GM18909 (cell line): ENCODE results near the gene NBPF3.
"Not testable (repeated sequence)": the region's sequence is repeated elsewhere in the genome, so short reads cannot be mapped to it uniquely, and the experiment has no call there.

Experiments used
- ATAC-seq: cut with Tn5 transposase; IDR thresholded peaks from one replicate; pipeline ENCODE4 v1.9.1; 2021; ENCODE audit warnings: mild to moderate bottlenecking; ENCODE audit not compliant: unreplicated experiment, poor library complexity

The NBPF3 gene

DNA sequence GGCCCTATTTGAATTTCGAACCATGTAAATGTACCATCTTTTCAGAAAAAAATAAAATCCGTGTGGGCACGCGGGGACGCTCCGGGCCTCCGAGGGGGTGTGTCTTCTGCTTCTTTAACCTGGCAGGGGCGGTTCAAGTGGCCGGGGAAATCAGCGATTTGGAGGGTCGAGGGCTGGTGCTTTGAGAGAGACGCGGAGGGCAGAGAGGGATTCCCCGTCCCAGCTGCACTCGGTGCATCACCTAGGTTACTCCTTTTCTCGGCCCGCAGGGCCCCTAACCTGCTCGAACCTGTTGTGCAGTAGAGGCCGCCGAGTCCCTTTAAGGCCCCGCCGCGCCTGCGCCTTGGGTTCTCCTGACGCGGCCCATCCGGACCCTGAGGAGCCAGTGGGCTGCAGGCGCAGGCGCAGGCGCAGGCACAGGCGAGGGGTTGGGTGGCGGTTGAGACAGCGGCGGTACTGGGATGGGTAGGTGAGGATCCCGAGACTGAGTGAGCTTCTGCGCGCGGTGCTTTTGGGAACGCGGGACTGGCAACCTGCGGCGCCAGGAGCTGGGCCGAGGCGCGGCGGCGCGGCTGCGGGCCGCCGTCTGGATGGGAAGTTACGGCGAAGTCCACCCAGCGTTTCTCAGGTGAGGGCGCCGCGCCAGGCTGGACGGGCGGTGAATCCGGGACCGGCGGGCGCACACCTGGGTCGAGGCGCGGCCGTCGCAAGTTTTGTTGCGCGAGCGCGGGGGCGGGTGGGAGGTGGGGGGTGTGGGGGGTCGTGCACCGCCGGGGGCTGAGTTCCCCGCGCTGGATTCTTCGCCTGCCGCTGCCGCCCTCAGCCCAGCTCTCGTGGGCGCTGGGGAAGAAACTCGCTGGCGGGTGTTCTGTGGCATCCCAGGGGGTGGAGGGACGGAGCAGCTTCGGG is at the start of gene NBPF3:
Gene NBPF3, plus strand, starts transcription at position 417 of the 909 bp plus-strand sequence. CDS start 4,950 bp downstream, outside the sequence.
- ATAC-seq = peak; percentile 84

GRCh38 chr1:21391497-21391896 is 48.4 kb upstream of the NBPF3 start:
- ATAC-seq = no peak

GRCh38 chr1:21392587-21393263 is 47.2 kb upstream of the NBPF3 start:
- ATAC-seq = no peak

- ATAC-seq = no peak
These were observed 43.4 kb upstream of the NBPF3 start for GRCh38 chr1:21396516-21396915.

DNA sequence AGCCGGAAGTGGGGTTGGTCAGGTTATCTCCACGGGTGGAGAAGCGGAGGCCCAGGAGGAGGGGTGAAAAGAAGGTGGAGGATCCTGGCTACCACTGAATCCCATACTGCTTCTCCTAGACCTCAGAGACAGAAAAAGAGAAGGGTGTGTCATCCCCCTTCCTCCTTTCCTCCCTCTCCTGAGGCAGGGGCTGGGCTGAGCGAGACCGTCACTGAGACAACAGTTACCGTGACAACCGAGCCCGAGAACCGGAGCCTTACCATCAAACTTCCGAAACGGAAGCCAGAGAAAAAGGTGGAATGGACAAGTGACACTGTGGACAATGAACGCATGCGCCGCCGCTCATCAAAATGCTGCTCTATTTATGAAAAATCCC is 42.1 kb upstream of the NBPF3 start:
- no peak for ATAC-seq

DNA sequence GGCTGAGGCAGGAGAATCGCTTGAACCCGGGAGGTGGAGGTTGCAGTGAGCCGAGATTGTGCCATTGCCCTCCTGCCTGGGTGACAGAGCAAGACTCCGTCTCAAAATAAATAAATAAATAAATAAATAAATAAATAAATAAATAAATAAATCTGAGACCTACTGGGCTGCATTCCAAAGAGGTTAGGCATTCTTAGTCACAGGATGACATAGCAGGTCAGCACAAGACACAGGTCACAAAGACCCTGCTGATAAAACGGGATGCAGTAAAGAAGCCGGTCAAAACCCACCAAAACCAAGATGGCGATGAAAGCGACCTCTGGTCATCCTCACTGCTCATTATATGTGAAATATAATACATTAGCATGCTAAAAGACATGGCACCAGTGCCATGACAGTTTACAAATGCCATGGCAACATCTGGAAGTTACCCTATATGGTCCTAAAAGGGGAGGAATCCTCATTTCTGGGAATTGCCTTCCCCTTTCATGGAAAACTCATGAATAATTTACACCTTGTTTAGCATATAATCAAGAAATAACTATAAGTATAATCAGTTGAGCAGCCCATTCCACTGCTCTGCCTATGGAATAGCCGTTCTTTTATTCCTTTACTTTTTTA is 38.1 kb upstream of the NBPF3 start:
- ATAC-seq = not testable (repeated sequence)

DNA sequence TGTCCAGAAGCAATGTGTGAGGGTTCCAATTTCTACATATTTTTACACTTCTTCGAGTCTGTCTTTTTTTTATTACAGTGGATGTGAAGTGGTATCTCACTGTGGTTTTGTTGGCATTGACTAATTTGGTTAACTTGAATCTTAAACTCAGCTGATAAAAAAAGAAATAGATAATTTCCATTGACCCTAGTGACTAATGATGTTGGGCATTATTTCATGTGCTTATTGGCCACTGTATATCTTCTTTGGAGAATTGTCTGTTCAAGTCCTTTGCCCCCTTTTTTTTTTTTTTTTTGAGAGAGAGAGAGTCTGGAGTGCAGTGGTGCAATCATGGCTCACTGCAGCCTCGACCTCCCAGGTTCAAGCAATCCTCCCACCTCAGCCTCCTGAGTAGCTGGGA is 33.3 kb upstream of the NBPF3 start:
- no peak for ATAC-seq

GRCh38 chr1:21409897-21410296 is 30.0 kb upstream of the NBPF3 start:
- ATAC-seq = not testable (repeated sequence)

DNA sequence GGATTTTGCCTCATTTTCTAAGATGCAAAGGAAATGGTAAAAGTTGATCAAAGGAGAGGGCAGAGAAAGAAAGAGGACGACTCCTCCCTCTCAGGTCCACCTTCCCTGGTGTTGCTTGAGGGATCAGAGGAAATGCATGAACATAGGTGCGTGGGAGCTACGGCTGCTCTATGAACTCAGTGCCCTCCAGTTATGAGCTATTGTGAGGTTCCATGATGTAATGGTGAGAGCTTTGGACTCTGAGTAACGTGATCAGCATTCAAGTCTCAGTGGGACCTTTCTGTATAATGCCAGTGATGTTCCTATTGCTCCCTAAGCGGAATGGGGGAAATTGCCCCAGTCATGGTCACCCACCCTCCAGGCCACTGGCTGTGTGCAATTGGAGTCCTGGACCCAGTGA is 25.9 kb upstream of the NBPF3 start:
- ATAC-seq = no peak

DNA sequence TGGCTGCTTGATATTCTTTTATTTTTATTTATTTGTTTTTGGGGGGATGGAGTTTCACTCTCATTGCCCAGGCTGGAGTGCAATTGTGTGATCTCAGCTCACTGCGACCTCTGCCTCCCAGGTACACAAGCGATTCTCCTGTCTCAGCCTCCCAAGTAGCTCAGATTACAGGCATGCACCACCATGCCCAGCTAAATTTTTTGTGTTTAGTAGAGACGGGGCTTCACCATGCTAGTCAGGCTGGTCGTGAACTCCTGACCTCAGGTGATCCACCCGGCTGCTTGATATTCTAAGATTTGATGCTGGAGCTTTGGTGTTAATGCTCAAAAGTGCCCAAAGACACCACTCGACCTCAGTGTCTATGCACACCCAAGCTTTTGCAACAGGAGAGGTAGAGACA is 19.6 kb upstream of the NBPF3 start:
- not testable (repeated sequence) for ATAC-seq

GRCh38 chr1:21421307-21421706 is 18.6 kb upstream of the NBPF3 start:
- not testable (repeated sequence) for ATAC-seq

DNA sequence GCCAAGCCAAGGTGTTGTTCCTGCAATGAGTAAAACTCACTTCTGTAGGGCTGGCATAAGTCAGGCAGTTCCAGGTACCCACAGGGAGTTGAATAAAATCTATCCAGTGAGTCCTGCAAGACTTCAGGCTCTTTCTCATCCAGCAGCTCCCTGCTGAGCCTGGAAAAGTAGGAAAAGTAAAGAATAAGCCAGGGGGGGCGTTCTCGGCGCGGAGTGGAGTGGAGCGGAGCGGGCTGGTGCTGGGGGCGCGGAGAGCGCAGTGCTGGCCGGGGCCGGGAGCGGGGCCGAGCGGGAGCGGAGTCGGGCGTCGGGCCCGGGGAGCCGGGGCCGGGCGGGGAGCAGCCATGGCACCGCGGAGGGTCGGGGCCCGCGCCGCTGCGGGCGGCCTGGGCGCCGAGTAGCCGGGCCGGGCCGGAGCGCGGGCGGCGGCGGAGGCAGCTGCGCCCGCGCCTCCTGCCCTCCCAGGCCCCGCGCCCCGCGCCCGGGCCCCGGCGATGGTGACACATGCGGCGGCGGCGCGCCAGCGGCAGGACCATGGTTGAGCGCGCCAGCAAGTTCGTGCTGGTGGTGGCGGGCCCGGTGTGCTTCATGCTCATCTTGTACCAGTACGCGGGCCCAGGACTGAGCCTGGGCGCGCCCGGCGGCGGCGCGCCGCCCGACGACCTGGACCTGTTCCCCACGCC is 12.0 kb upstream of the NBPF3 start:
- not testable (repeated sequence) for ATAC-seq

DNA sequence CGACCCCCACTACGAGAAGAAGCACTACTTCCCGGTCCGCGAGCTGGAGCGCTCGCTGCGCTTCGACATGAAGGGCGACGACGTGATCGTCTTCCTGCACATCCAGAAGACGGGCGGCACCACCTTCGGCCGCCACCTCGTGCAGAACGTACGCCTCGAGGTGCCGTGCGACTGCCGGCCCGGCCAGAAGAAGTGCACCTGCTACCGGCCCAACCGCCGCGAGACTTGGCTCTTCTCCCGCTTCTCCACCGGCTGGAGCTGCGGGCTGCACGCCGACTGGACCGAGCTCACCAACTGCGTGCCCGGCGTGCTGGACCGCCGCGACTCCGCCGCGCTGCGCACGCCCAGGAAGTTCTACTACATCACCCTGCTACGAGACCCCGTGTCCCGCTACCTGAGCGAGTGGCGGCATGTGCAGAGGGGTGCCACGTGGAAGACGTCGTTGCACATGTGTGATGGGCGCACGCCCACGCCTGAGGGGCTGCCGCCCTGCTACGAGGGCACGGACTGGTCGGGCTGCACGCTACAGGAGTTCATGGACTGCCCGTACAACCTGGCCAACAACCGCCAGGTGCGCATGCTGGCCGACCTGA is 11.4 kb upstream of the NBPF3 start:
- ATAC-seq = not testable (repeated sequence)

- ATAC-seq = not testable (repeated sequence)
These were observed 10.7 kb upstream of the NBPF3 start for GRCh38 chr1:21429210-21429609.

DNA sequence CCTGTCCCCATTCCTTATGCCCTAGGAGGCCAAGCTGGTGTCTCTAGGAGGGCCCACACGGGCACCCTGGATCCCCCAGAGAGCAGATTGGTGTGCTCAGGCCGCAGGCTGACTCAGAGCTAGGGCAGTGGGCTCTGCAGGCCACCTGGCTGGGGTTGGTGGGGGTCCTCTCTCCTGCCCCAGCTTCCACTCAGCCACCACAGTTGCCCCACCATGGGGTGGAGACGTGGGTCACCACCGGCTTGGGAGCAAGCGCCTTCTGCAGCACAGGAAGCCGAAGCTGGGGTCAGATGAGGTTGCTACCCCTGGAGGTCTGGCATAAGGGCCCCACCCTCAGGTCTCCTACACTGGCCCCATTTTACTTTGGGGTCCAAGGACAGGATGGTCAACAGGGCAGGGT is 9.1 kb upstream of the NBPF3 start:
- ATAC-seq = not testable (repeated sequence)

DNA sequence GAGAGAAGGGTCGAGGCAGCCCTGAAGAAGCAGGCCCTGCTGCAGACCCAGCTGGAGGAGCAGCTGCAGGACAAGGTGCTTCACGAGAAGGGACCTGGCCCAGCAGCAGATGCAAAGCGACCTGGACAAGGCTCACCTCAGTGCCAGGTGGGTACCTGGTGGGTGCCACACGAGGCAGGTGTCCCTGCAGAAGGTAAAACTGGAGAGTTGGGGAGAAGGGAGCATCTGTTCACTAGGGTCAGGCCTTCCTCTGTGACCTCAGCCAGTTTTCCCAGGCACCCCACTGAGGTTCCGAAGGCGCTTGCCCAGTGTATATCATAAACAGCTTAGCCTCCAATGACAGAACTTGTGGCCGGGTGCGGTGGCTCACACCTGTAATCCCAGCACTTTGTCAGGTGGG is 5.5 kb upstream of the NBPF3 start:
- no peak for ATAC-seq

DNA sequence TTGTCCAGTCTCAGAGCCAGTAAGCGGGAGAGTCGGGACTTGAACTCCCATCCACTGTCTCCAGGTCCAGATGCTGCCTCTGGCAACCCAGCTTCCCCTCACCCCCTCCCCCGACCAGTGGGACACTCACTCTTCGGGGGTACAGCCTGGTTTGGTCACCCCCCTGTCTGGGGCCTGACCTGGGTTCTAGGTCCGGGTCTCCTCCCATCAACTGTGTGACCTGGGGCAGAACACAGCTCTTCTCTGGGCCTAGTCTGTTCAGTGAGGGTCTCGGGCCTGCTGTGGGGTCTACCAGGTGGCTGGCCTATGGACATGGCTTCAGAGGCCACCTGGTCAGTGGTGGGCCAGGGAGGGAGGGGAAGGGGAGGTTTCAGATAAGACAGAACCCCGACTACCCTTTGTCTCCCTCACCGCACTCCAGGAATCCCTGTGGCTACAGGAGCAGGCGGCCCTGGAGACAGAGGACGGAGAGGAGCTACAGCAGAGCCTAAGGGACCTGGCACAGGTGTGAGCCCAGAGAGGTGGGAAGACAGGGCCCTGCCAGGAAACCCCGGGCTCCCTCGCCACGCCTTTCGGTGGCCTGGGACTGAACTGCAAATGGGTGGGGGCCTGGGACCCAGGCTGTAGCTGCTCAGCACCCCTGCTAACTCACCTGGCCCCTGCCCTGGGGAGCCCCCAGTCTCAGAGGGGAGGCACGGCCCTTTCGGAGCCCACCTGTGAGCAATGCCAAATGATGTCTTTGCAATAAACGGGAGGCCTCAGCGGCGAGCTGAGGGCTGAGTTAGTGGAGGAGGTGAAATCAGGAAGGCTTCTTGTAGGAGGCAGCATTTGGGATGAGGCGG is 4.1 kb upstream of the NBPF3 start:
- no peak for ATAC-seq

DNA sequence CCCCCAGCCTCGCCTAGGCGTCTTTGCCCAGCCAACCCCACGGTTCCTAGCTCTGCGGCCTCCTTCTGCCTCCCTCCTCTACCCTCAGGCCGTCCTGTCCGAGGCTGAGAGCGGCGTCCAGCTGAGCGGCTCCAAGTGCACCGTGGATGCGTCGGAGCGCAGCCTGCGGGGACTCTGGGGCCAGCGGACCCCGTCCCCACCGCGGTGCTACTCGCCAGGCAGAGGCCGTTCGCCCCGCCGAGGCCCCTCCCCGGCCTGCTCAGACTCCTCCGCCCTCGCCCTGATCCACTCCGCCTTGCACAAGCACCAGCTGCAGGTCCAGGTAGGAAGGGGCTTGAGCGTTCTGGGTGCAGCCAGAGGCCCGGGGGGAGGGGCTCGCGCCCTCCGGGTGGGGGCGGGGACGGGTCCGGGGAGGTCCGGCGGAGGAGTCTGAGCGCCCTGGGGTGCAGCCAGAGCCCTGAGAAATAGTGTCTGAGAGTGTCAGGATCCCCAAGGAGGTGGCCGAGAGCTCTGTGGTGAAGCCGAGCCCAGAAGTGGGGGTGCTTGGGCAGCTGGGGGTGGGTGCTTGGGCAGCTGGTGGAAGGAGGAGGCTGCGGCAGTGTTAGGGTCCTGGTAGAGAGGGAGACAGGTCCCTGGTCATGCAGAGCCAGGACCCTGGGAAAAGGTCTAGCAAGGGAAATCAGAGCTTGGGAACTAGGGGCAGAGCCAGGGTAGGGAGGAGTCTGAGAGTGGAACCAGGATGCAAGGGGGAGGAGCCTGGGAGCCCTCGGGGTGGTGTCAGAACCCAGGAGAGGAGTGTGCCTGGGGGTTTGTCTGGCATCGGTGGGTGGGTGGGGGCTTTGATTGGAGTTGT is 3.2 kb upstream of the NBPF3 start:
- no peak for ATAC-seq

- no peak for ATAC-seq
These were observed 2.6 kb upstream of the NBPF3 start for GRCh38 chr1:21437341-21437640.
